ENCODE data around the gene MARCKS.

- TF ChIP-seq CTCF (IDR thresholded peaks at IDR 0.05) (no peak), POLR2A (IDR thresholded peaks at IDR 0.05) (peak; percentile 88), POLR2AphosphoS5 (IDR thresholded peaks at IDR 0.05) (peak; percentile 91), EP300 (IDR thresholded peaks at IDR 0.05; ENCODE audit: low read depth) (no peak)
These were observed at the start of gene MARCKS for GRCh38 chr6:113856625-113857555.

Data from transverse colon (tissue), 4 donors.